HG02623 (cell line): ENCODE measurements around the gene UTP20.

ENCODE experiments used
- ATAC-seq: cut with Tn5 transposase; IDR thresholded peaks from one replicate; pipeline ENCODE4 v1.9.1; 2021; ENCODE audit warnings: moderate library complexity; ENCODE audit not compliant: unreplicated experiment

UTP20 gene

GRCh38 chr12:101430456-101430855 is 150.6 kb downstream of the UTP20 start:
- no peak for ATAC-seq

GRCh38 chr12:101436136-101436535 is 156.2 kb downstream of the UTP20 start:
- no peak for ATAC-seq
